ENCODE measurements around the gene CHCHD6. TPM values are rescaled to one million over a fixed set of nuclear protein-coding genes. Genes with fewer than 3 reads are reported as not detected.

Gene CHCHD6
- total RNA-seq, 1 donor from 2014 or later: 17.1 TPM

DNA sequence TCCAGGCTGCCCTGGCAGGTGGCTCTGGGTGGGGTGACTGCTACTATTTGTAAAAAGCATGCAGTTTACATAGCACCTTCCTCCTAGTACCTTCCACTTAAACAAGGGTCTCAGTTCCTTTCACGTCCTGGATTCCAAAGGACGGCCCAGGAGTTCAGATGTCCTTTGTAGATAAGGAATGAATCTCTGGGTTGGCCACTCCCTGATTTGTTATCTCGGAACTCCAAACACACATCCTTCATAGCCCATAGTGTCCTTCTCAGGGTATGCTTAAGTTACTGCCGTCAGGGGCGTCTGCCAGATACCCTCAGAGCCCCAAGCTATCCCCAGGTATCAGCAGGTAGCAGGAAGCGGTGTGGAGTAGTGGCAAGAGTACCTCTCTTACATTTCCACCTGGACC lies 177.8 kb downstream of the CHCHD6 start:
- H3K27ac Mint-ChIP-seq (ENCODE audit: unreplicated experiment): no peak overlapping the region
- no peaks in the 10 kb centered on the region for H3K9me3 Mint-ChIP-seq (ENCODE audit: low read depth)
- no peaks in the 10 kb centered on the region for H3K27me3 Mint-ChIP-seq (ENCODE audit: low read depth)
- H3K4me1 Mint-ChIP-seq (ENCODE audit: low read depth): peaks cover 6% of the 10 kb centered on the region
- H3K36me3 Mint-ChIP-seq (ENCODE audit: low read depth): no peaks in the 10 kb centered on the region
- no peak overlapping the region for H3K4me3 Mint-ChIP-seq (ENCODE audit: unreplicated experiment)
- TF ChIP-seq, protein P1, sequence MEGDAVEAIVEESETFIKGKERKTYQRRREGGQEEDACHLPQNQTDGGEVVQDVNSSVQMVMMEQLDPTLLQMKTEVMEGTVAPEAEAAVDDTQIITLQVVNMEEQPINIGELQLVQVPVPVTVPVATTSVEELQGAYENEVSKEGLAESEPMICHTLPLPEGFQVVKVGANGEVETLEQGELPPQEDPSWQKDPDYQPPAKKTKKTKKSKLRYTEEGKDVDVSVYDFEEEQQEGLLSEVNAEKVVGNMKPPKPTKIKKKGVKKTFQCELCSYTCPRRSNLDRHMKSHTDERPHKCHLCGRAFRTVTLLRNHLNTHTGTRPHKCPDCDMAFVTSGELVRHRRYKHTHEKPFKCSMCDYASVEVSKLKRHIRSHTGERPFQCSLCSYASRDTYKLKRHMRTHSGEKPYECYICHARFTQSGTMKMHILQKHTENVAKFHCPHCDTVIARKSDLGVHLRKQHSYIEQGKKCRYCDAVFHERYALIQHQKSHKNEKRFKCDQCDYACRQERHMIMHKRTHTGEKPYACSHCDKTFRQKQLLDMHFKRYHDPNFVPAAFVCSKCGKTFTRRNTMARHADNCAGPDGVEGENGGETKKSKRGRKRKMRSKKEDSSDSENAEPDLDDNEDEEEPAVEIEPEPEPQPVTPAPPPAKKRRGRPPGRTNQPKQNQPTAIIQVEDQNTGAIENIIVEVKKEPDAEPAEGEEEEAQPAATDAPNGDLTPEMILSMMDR (IDR thresholded peaks at IDR 0.05): no peak
- DNase-seq (ENCODE audit: low spot score): no peak

- no peak overlapping the region for H3K4me3 Mint-ChIP-seq (ENCODE audit: unreplicated experiment)
- H3K27me3 Mint-ChIP-seq (ENCODE audit: low read depth): no peaks in the 10 kb centered on the region
- H3K4me1 Mint-ChIP-seq (ENCODE audit: low read depth): peaks cover 6% of the 10 kb centered on the region
- no peak for DNase-seq (ENCODE audit: low spot score)
- TF ChIP-seq, protein P1 (IDR thresholded peaks at IDR 0.05): no peak
- H3K36me3 Mint-ChIP-seq (ENCODE audit: low read depth): peaks cover under 1% of the 10 kb centered on the region
- H3K9me3 Mint-ChIP-seq (ENCODE audit: low read depth): no peaks in the 10 kb centered on the region
- no peak overlapping the region for H3K27ac Mint-ChIP-seq (ENCODE audit: unreplicated experiment)
Observed at GRCh38 chr3:126883241-126883640, 179.2 kb downstream of the CHCHD6 start.

DNA sequence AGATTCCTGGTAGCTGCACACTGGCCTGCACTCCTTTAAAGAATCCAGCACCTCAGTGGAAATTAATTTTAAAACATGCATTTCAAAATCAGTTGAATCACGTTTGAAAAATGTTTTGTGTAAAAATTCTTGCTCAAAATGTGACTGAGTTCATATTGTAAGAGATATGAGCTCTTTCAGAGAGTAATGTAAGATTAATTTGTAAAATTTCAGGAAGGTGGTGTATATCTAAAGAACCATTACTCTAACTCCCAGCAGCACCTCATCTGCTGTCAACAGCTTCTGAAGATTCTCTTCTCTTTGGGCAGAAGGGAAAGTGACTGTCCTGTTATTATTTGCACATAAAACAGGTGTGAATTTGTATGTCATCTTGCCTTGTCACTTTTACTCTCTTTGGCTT lies 181.4 kb downstream of the CHCHD6 start:
- DNase-seq (ENCODE audit: low spot score): no peak
- no peaks in the 10 kb centered on the region for H3K27me3 Mint-ChIP-seq (ENCODE audit: low read depth)

DNA sequence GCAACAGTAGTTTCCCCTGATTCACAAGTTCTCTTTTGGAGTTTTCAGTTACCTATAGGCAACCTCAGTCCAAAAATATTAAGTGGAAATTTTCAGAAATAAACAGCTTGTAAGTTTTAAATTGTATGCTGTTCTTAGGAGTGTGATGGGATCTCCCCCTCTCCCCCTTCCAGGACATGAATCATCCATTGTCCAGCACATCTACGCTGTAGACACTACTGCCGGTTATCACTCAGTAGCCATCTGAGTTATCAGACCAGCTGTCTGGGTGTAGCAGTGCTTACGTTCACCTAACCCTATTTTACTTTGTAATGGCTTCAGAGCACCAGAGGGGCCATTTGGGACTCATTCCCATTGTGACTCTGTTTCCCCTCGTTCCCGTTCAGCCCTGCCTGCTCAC lies 182.2 kb downstream of the CHCHD6 start:
- H3K27ac Mint-ChIP-seq (ENCODE audit: unreplicated experiment): no peak overlapping the region
- TF ChIP-seq, protein P1 (IDR thresholded peaks at IDR 0.05): no peak
- H3K27me3 Mint-ChIP-seq (ENCODE audit: low read depth): no peaks in the 10 kb centered on the region
- H3K4me1 Mint-ChIP-seq (ENCODE audit: low read depth): peaks cover 6% of the 10 kb centered on the region
- H3K36me3 Mint-ChIP-seq (ENCODE audit: low read depth): peaks cover 4% of the 10 kb centered on the region
- DNase-seq (ENCODE audit: low spot score): no peak
- no peak overlapping the region for H3K4me3 Mint-ChIP-seq (ENCODE audit: unreplicated experiment)
- H3K9me3 Mint-ChIP-seq (ENCODE audit: low read depth): no peaks in the 10 kb centered on the region

More for the DNA sequence above, 181.4 kb downstream of the CHCHD6 start:
- Mint-ChIP-seq H3K4me3 (ENCODE audit: unreplicated experiment) (no peak overlapping the region), H3K27ac (ENCODE audit: unreplicated experiment) (no peak overlapping the region), H3K9me3 (ENCODE audit: low read depth) (no peaks in the 10 kb centered on the region), H3K4me1 (ENCODE audit: low read depth) (peaks cover 6% of the 10 kb centered on the region), H3K36me3 (ENCODE audit: low read depth) (peaks cover 2% of the 10 kb centered on the region)
- TF ChIP-seq, protein P1 (IDR thresholded peaks at IDR 0.05): no peak

- peaks cover 6% of the 10 kb centered on the region for H3K4me1 Mint-ChIP-seq (ENCODE audit: low read depth)
- no peak overlapping the region for H3K27ac Mint-ChIP-seq (ENCODE audit: unreplicated experiment)
- TF ChIP-seq, protein P1 (IDR thresholded peaks at IDR 0.05): no peak
- no peak overlapping the region for H3K4me3 Mint-ChIP-seq (ENCODE audit: unreplicated experiment)
- no peak for DNase-seq (ENCODE audit: low spot score)
- no peaks in the 10 kb centered on the region for H3K9me3 Mint-ChIP-seq (ENCODE audit: low read depth)
- peaks cover 4% of the 10 kb centered on the region for H3K36me3 Mint-ChIP-seq (ENCODE audit: low read depth)
- no peaks in the 10 kb centered on the region for H3K27me3 Mint-ChIP-seq (ENCODE audit: low read depth)
Observed at GRCh38 chr3:126887686-126888085, 183.6 kb downstream of the CHCHD6 start.

Measured in chondrocyte (in vitro differentiated cells).